Adipocyte (in vitro differentiated cells): ENCODE measurements around the gene FCN3.

ENCODE experiments used
- DNase-seq: peaks from one replicate; pipeline ENCODE4 v3.0.0-alpha.2; 2015; ENCODE audit warnings: low read depth
- H3K27me3 ChIP-seq: replicated peaks from 2 replicates; pipeline ENCODE4 v1.7.0; 2013; ENCODE audit warnings: mild to moderate bottlenecking, low read length, moderate library complexity; ENCODE audit not compliant: control insufficient read depth, insufficient read depth
- H3K36me3 ChIP-seq: 2 replicates; pipeline ENCODE4 v1.7.0; 2013; ENCODE audit warnings: low read length, mild to moderate bottlenecking, moderate library complexity; ENCODE audit not compliant: control insufficient read depth, insufficient read depth, severe bottlenecking
- H3K4me1 ChIP-seq: 2 replicates; pipeline ENCODE4 v1.7.0; 2013; ENCODE audit warnings: mild to moderate bottlenecking, low read length, moderate library complexity; ENCODE audit not compliant: control insufficient read depth, insufficient read depth
- H3K4me3 ChIP-seq: 2 replicates; pipeline ENCODE4 v1.7.0; 2013; ENCODE audit warnings: mild to moderate bottlenecking, low read length, moderate library complexity
- H3K9ac ChIP-seq: 2 replicates; pipeline ENCODE4 v1.7.0; 2013; ENCODE audit warnings: mild to moderate bottlenecking, low read length, moderate library complexity
- H3K9me3 ChIP-seq: 2 replicates; pipeline ENCODE4 v1.7.0; 2013; ENCODE audit warnings: mild to moderate bottlenecking, low read length, moderate library complexity; ENCODE audit not compliant: control insufficient read depth

FCN3 gene

GRCh38 chr1:27361553-27361952 is 13.1 kb downstream of the FCN3 start:
- H3K27me3 ChIP-seq, result no peaks in the 10 kb centered on the region
- peaks cover 61% of the 10 kb centered on the region for H3K36me3 ChIP-seq
- H3K4me1 ChIP-seq, result peaks cover 11% of the 10 kb centered on the region
- no peaks in the 10 kb centered on the region for H3K9me3 ChIP-seq
- DNase-seq, result no peak
- H3K9ac ChIP-seq, result no peak overlapping the region
- no peak overlapping the region for H3K4me3 ChIP-seq

- no peak overlapping the region for H3K4me3 ChIP-seq
- no peaks in the 10 kb centered on the region for H3K27me3 ChIP-seq
- peaks cover 67% of the 10 kb centered on the region for H3K36me3 ChIP-seq
Observed at GRCh38 chr1:27361044-27361402, 13.6 kb downstream of the FCN3 start.

GRCh38 chr1:27360159-27361043 is 14.2 kb downstream of the FCN3 start:
- Histone ChIP-seq H3K4me3 (no peak overlapping the region), H3K4me1 (peaks cover 11% of the 10 kb centered on the region), H3K27me3 (no peaks in the 10 kb centered on the region), H3K9ac (no peak overlapping the region), H3K9me3 (no peaks in the 10 kb centered on the region), H3K36me3 (peaks cover 73% of the 10 kb centered on the region)
- no peak for DNase-seq

More at GRCh38 chr1:27361044-27361402, 13.6 kb downstream of the FCN3 start:
- Histone ChIP-seq H3K9me3 (no peaks in the 10 kb centered on the region), H3K4me1 (peaks cover 11% of the 10 kb centered on the region), H3K9ac (no peak overlapping the region)
- no peak for DNase-seq

GRCh38 chr1:27359822-27360158 is 14.8 kb downstream of the FCN3 start:
- H3K9ac ChIP-seq, result no peak overlapping the region
- no peak for DNase-seq
- no peaks in the 10 kb centered on the region for H3K9me3 ChIP-seq
- peaks cover 6% of the 10 kb centered on the region for H3K4me1 ChIP-seq
- no peaks in the 10 kb centered on the region for H3K27me3 ChIP-seq
- H3K36me3 ChIP-seq, result peaks cover 77% of the 10 kb centered on the region
- no peak overlapping the region for H3K4me3 ChIP-seq

- Histone ChIP-seq H3K9me3 (no peaks in the 10 kb centered on the region), H3K9ac (no peak overlapping the region), H3K4me3 (no peak overlapping the region), H3K27me3 (no peaks in the 10 kb centered on the region), H3K4me1 (no peaks in the 10 kb centered on the region), H3K36me3 (peaks cover 80% of the 10 kb centered on the region)
- DNase-seq, result no peak
Observed at GRCh38 chr1:27358928-27359313, 15.7 kb downstream of the FCN3 start.

- DNase-seq, result no peak
Observed at GRCh38 chr1:27358038-27358927, 16.3 kb downstream of the FCN3 start.

GRCh38 chr1:27357281-27358037 is 17.2 kb downstream of the FCN3 start:
- DNase-seq, result peak; percentile 61
- H3K4me3 ChIP-seq, result no peak overlapping the region
- H3K9me3 ChIP-seq, result no peaks in the 10 kb centered on the region
- H3K9ac ChIP-seq, result no peak overlapping the region
- H3K27me3 ChIP-seq, result no peaks in the 10 kb centered on the region
- H3K4me1 ChIP-seq, result no peaks in the 10 kb centered on the region
- peaks cover 76% of the 10 kb centered on the region for H3K36me3 ChIP-seq

More at GRCh38 chr1:27358038-27358927, 16.3 kb downstream of the FCN3 start:
- no peaks in the 10 kb centered on the region for H3K9me3 ChIP-seq
- H3K27me3 ChIP-seq, result no peaks in the 10 kb centered on the region
- no peaks in the 10 kb centered on the region for H3K4me1 ChIP-seq
- peaks cover 80% of the 10 kb centered on the region for H3K36me3 ChIP-seq
- no peak overlapping the region for H3K4me3 ChIP-seq
- H3K9ac ChIP-seq, result no peak overlapping the region

- H3K9me3 ChIP-seq, result no peaks in the 10 kb centered on the region
- H3K4me3 ChIP-seq, result no peak overlapping the region
- no peaks in the 10 kb centered on the region for H3K27me3 ChIP-seq
- H3K36me3 ChIP-seq, result peaks cover 69% of the 10 kb centered on the region
- no peaks in the 10 kb centered on the region for H3K4me1 ChIP-seq
- H3K9ac ChIP-seq, result no peak overlapping the region
- no peak for DNase-seq
Observed at GRCh38 chr1:27356619-27357280, 17.9 kb downstream of the FCN3 start.

- H3K9me3 ChIP-seq, result no peaks in the 10 kb centered on the region
- H3K4me3 ChIP-seq, result no peak overlapping the region
- no peak for DNase-seq
- H3K4me1 ChIP-seq, result no peaks in the 10 kb centered on the region
- no peaks in the 10 kb centered on the region for H3K27me3 ChIP-seq
- H3K36me3 ChIP-seq, result peaks cover 64% of the 10 kb centered on the region
- H3K9ac ChIP-seq, result no peak overlapping the region
Observed at GRCh38 chr1:27356277-27356618, 18.4 kb downstream of the FCN3 start.

- DNase-seq, result no peak
- no peaks in the 10 kb centered on the region for H3K4me1 ChIP-seq
- H3K36me3 ChIP-seq, result peaks cover 58% of the 10 kb centered on the region
- H3K27me3 ChIP-seq, result no peaks in the 10 kb centered on the region
- H3K9ac ChIP-seq, result no peak overlapping the region
- H3K9me3 ChIP-seq, result no peaks in the 10 kb centered on the region
- no peak overlapping the region for H3K4me3 ChIP-seq
Observed at GRCh38 chr1:27355683-27356082, 18.9 kb downstream of the FCN3 start.
